Choroid plexus epithelial cell (primary cell): ENCODE data around the gene PKIG.
"Not testable (repeated sequence)": the region's sequence is repeated elsewhere in the genome, so short reads cannot be mapped to it uniquely, and the experiment has no call there.

Experiments used
- DNase-seq: peaks from one replicate; pipeline ENCODE4 v3.0.0-alpha.2; 2010; ENCODE audit warnings: low read depth
- H3K4me3 ChIP-seq: 2 replicates; pipeline ENCODE4 v1.5.1; 2011; ENCODE audit warnings: low read depth, mild to moderate bottlenecking, control low read depth, low read length, moderate library complexity
- TF ChIP-seq, protein P1 (sequence below): conservative IDR thresholded peaks from 2 replicates; pipeline ENCODE4 v1.5.1; 2011; ENCODE audit warnings: low read depth, mild to moderate bottlenecking, control low read depth, inconsistent platforms, low read length, moderate library complexity

Gene PKIG

DNA sequence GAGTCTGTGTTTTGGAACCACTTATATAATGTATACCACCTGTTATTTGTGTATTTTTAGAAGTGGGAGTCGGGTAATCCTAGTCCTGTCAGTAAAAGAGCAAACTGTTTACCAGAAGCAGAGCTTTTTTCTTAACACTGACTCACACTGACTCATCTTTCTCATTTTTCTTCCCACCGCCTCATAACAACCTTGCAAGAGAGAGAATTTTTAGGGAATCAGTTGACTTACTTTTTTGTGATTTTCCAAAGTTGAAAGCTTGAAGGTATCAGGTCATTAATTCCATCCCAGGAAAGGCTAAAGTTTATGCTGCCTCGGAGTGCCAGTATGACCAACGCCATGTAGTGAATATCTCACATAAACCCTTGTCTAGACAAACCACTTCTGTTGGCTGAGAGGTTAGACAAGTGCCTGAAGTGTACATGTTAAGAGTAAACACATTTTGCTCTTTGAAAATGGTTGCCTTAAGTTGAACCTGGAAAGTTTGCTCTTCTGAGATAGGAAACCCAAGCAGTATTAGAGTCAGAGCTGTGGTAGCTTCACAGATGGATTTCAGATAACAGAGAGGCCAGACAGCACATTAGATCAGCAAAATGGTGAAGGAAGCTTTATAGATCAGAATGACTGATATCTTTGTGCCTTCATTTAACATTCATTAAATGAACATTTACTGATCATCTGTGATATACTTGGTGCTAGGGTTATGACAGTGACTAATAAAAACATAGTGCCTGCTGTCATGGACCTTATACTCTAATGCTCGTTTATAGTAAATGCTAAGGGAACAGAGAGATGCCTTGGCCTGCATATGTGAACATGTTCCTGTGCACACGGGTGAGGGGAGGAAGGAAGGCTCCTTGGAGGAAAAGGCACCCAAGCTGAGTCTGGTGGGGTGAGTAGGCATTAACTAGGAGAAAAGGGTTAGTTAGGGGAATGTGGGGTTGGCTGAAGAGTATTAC is 29.1 kb upstream of the PKIG start:
- TF ChIP-seq, protein P1, sequence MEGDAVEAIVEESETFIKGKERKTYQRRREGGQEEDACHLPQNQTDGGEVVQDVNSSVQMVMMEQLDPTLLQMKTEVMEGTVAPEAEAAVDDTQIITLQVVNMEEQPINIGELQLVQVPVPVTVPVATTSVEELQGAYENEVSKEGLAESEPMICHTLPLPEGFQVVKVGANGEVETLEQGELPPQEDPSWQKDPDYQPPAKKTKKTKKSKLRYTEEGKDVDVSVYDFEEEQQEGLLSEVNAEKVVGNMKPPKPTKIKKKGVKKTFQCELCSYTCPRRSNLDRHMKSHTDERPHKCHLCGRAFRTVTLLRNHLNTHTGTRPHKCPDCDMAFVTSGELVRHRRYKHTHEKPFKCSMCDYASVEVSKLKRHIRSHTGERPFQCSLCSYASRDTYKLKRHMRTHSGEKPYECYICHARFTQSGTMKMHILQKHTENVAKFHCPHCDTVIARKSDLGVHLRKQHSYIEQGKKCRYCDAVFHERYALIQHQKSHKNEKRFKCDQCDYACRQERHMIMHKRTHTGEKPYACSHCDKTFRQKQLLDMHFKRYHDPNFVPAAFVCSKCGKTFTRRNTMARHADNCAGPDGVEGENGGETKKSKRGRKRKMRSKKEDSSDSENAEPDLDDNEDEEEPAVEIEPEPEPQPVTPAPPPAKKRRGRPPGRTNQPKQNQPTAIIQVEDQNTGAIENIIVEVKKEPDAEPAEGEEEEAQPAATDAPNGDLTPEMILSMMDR: no peak
- no peak overlapping the region for H3K4me3 ChIP-seq
- DNase-seq: peak; percentile 89

DNA sequence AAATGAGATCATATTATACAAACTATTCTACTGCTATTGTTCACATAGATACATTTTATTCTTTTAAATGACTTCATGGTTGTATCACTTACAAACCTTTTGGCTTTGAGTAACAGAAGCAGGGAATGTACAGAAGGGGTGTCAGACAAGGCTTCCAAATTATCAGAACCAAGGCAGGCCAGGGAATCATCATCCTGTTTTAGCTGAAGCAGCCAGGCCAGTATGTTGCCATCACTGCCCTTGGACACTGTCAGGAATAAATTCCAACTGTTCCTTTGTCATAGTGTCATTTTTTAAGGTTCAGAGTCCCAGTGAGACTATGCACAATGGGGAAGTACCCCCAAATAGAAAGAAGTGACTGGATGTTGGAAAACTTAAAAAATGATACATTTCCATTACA is 23.1 kb upstream of the PKIG start:
- H3K4me3 ChIP-seq: no peak overlapping the region
- DNase-seq: no peak
- TF ChIP-seq, protein P1: no peak

DNA sequence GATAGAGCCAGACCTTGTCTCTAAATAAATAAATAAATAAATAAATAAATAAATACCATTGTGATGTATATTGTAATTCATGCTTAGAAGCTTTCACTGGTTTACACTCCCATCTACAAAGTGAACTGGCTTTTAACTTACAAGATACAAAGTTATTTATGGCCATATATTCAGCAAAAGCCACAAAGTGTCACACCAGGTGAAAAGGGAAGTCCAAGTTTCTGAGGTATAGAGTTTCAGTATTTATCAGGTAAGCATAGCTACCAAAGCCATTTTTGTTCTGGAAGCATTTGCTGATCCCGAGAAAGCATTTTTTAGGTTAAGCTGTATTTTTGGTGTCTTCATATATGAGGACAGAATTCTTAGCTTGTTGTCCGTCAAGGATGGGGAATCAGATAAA is 22.1 kb upstream of the PKIG start:
- H3K4me3 ChIP-seq: no peak overlapping the region
- DNase-seq: no peak
- TF ChIP-seq, protein P1: no peak

DNA sequence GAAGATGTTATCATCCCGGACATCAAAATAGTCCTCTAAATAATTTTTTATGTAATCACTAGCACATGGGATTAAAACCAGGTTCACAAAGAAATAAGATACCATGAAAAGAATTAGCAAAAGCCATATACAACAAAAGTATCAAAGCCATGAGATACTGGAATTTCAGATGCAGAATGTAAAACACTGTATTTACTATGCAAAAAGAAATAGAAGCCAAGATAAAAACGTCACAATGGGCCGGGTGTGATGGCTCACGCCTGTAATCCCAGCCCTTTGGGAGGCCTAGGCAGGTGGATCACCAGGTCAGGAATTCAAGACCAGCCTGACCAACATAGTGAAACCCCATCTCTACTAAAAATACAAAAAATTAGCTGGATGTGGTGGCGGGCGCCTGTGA is 21.6 kb upstream of the PKIG start:
- not testable (repeated sequence) for DNase-seq, H3K4me3 ChIP-seq

DNA sequence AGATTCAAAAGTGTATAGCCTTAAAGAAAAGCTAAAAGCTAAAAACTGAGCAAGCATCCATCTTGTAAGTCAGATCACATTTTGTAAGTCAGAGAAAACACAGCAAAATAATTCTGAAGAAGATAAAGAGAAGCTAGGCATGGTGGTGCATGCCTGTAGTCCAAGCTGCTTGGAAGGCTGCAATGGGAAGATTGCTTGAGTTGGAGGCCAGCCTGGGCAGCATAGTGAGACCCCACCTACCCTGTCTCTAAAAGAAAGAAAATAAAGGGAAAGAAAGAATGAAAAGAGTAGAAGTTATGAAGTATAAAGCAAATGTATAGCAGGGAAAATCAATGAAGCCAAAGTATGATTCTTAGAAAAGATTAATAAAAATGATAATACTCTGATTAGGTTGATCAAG is 20.5 kb upstream of the PKIG start:
- TF ChIP-seq, protein P1: no peak
- DNase-seq: no peak
- no peak overlapping the region for H3K4me3 ChIP-seq

DNA sequence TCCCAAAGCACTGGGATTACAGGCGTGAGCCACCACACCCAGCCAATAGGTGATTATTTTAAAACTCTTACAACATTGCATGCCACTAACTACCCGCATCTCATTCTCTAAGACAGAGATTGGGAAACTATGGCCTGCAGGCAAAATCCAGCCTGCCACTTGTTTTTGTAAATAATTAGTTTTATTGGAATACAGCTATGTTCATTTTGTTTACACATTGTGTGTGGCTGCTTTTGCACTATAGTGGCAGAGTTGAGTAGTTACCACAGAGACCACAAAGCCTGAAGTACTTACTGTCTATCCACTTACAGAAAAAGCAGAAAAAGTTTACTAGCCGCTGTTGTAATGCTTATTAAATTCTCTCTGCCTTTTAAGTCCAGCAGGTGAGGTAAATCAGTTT is 16.4 kb upstream of the PKIG start:
- TF ChIP-seq, protein P1: no peak
- H3K4me3 ChIP-seq: no peak overlapping the region
- DNase-seq: no peak

DNA sequence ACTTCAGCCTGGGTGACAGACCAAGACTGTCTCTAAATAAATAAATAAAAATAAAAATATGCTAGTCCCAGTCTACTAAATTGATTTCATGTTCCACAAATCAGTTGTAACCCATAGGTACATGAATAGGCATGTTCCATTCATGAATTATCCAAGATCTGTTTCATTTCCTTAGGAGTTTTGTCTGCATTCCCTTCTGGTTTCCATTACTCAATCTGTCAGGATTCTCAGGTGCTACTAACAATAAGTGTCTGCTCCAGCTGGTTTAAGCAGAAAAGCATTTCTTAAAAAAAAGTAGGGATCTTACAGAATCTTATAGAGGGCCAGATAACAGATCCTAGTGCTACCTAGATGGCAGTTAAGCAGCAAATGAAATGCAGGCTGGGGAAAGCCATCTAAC is 15.6 kb upstream of the PKIG start:
- TF ChIP-seq, protein P1: no peak
- DNase-seq: no peak
- no peak overlapping the region for H3K4me3 ChIP-seq
